AG04449 (cell line): ENCODE data around the gene FAM53C.
"Not testable (repeated sequence)": the region's sequence is repeated elsewhere in the genome, so short reads cannot be mapped to it uniquely, and the experiment has no call there.

ENCODE experiments used
- CTCF ChIA-PET: fragments of 350-600 bp; formaldehyde crosslinking; extraction: SDS; loops from one replicate; lab custom pipeline; 2021; ENCODE audit warnings: antibody characterized with exemption; lab: Yijun Ruan, JAX
- POLR2A ChIA-PET: fragments of 400-600, 350-600 bp; formaldehyde crosslinking; extraction: SDS; loops from one replicate; lab custom pipeline; 2020; ENCODE audit warnings: antibody characterized with exemption, inconsistent platforms; lab: Yijun Ruan, JAX
- DNase-seq: peaks from one replicate; pipeline ENCODE4 v3.0.0-alpha.2; 2010; ENCODE audit warnings: low read depth, low spot score
- H3K4me3 ChIP-seq: 2 replicates; pipeline ENCODE4 v1.5.1; 2011; ENCODE audit warnings: low read depth, mild to moderate bottlenecking, control low read depth, low read length
- TF ChIP-seq, protein P1 (sequence below): IDR thresholded peaks from one replicate; pipeline ENCODE4 v1.5.1; 2011; ENCODE audit warnings: mild to moderate bottlenecking, moderate library complexity, low read length, control low read depth, inconsistent platforms; ENCODE audit not compliant: insufficient read depth; ENCODE audit errors: missing control alignments

The FAM53C gene

GRCh38 chr5:138337685-138338410 lies at the start of gene FAM53C:
Gene FAM53C, plus strand, starts transcription at chr5:138338266. Its CDS starts 3,070 bp downstream, at chr5:138341336.
- ChIA-PET CTCF (interaction anchor here (1.1 to 16.0 kb wide), 2 partner anchors 14 to 125 kb away, joined by 4 to 267 read pairs; partner anchors contain the start of gene KDM3B), POLR2A (interaction anchor here (0.5 to 3.7 kb wide), 16 partner anchors 10 to 171 kb away, joined by 3 to 121 read pairs (median 3); partner anchors contain the start of genes CDC23, EGR1, KDM3B and KIF20A)
- DNase-seq, result peak; percentile 52
- TF ChIP-seq, protein P1, sequence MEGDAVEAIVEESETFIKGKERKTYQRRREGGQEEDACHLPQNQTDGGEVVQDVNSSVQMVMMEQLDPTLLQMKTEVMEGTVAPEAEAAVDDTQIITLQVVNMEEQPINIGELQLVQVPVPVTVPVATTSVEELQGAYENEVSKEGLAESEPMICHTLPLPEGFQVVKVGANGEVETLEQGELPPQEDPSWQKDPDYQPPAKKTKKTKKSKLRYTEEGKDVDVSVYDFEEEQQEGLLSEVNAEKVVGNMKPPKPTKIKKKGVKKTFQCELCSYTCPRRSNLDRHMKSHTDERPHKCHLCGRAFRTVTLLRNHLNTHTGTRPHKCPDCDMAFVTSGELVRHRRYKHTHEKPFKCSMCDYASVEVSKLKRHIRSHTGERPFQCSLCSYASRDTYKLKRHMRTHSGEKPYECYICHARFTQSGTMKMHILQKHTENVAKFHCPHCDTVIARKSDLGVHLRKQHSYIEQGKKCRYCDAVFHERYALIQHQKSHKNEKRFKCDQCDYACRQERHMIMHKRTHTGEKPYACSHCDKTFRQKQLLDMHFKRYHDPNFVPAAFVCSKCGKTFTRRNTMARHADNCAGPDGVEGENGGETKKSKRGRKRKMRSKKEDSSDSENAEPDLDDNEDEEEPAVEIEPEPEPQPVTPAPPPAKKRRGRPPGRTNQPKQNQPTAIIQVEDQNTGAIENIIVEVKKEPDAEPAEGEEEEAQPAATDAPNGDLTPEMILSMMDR, result no peak
- H3K4me3 ChIP-seq, result peak within 1 kb of the TSS; percentile 80

GRCh38 chr5:138289296-138289695 lies 48.8 kb upstream of the FAM53C start:
- TF ChIP-seq, protein P1, result no peak
- ChIA-PET CTCF (no interaction called here), POLR2A (no interaction called here)
- H3K4me3 ChIP-seq, result no peak overlapping the region
- no peak for DNase-seq

- H3K4me3 ChIP-seq, result no peak overlapping the region
- ChIA-PET CTCF (no interaction called here), POLR2A (no interaction called here)
- TF ChIP-seq, protein P1, result no peak
- DNase-seq, result no peak
Measured at GRCh38 chr5:138303372-138303771, 34.7 kb upstream of the FAM53C start.

- ChIA-PET CTCF (no interaction called here), POLR2A (no interaction called here)
- no peak for DNase-seq
- TF ChIP-seq, protein P1, result no peak
- H3K4me3 ChIP-seq, result no peak overlapping the region
Measured at GRCh38 chr5:138305797-138306196, 32.3 kb upstream of the FAM53C start.

- POLR2A ChIA-PET, result no interaction called here
- TF ChIP-seq, protein P1, result no peak
- H3K4me3 ChIP-seq, result no peak overlapping the region
- DNase-seq, result no peak
- CTCF ChIA-PET, result no interaction called here
Measured at GRCh38 chr5:138315751-138316278, 22.3 kb upstream of the FAM53C start.

GRCh38 chr5:138316355-138316754 lies 21.7 kb upstream of the FAM53C start:
- no peak for DNase-seq
- H3K4me3 ChIP-seq, result no peak overlapping the region
- ChIA-PET POLR2A (no interaction called here), CTCF (interaction anchor here (1.1 to 1.5 kb wide), 2 partner anchors 36 to 134 kb away, joined by 3 to 4 read pairs; partner anchors contain the start of gene KDM3B)
- TF ChIP-seq, protein P1, result no peak

DNA sequence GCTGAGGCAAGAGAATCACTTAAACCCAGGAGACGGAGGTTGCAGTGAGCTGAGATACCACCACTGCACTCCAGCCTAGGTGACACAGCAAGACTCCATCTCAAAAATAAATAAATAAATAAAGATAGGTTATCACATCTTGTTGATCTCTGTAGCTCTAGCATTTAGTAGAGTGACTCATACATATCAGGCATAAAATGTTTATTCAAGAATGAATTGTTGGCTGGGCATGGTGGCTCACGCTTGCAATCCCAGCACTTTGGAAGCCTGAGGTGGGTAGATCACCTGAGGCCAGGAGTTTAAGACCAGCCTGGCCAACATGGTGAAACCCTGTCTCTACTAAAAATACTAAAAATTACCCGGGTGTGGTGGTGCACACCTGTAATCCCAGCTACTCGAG lies 19.9 kb upstream of the FAM53C start:
- DNase-seq, POLR2A ChIA-PET, H3K4me3 ChIP-seq: not testable (repeated sequence)
- CTCF ChIA-PET, result interaction anchor here (0.9 kb wide), 1 partner anchor 28 kb away, joined by 4 read pairs; no protein-coding TSS in a partner anchor
